ENCODE results near the gene PLXNB1. TPM values are rescaled to one million over a fixed set of nuclear protein-coding genes. Genes with fewer than 3 reads are reported as not detected.

The PLXNB1 gene
- polyA plus RNA-seq, 2 of the 4 experiments (the other 2 are of a cell fraction), result 10.0 to 20.9 TPM

GRCh38 chr3:48459773-48460516, 30.1 kb upstream of the PLXNB1 start:
- no peak for ATAC-seq
- Histone ChIP-seq H3K9me3 (no peaks in the 10 kb centered on the region), H3K4me1 (peaks cover 2% of the 10 kb centered on the region), H3K27ac (no peak overlapping the region), H3K4me3 (no peak overlapping the region), H3K4me2 (no peak overlapping the region)
- no peak for TF ChIP-seq RFX5 (IDR thresholded peaks at IDR 0.05)
- TF ChIP-seq ZFP36 (IDR thresholded peaks at IDR 0.05; ENCODE audit: borderline replicate concordance, partially characterized antibody), result peak; percentile 34
- DNase-seq (ENCODE audit: low read depth in 1 of 2, low spot score in 1 of 2), result no peak
- POLR2A ChIA-PET, result interaction anchor here (1.8 kb wide), 1 partner anchor 13 kb away, joined by 5 read pairs; the partner anchor contains the start of gene ATRIP
- WGBS (ENCODE audit: missing lambda C conversion rate), result 92% methylated on average over 7 of the region's 7 CpGs
- no peak for FAIRE-seq
- CTCF ChIA-PET, result interaction anchor here (4.1 kb wide), 1 partner anchor 24 kb away, joined by 18 read pairs; no protein-coding TSS in a partner anchor

GRCh38 chr3:48459331-48459730, 29.4 kb upstream of the PLXNB1 start:
- Histone ChIP-seq H3K4me2 (no peak overlapping the region), H3K9me3 (no peaks in the 10 kb centered on the region), H3K27ac (no peak overlapping the region), H3K4me1 (no peaks in the 10 kb centered on the region), H3K4me3 (no peak overlapping the region)
- no peak for ATAC-seq
- TF ChIP-seq ATOH8 (CRISPR knock-in tag; IDR thresholded peaks at IDR 0.05; ENCODE audit: low read depth) (no peak), CHD4 (IDR thresholded peaks at IDR 0.05; ENCODE audit: borderline replicate concordance) (no peak), CBX2 (IDR thresholded peaks at IDR 0.05; ENCODE audit: borderline replicate concordance, low read depth) (no peak), ZSCAN20 (CRISPR knock-in tag; IDR thresholded peaks at IDR 0.05) (no peak), RARB (CRISPR knock-in tag; IDR thresholded peaks at IDR 0.05) (no peak), USF2 (IDR thresholded peaks at IDR 0.05) (no peak), JUN (IDR thresholded peaks at IDR 0.05) (no peak), PBX3 (IDR thresholded peaks at IDR 0.05) (no peak), NFE2L2 (conservative IDR thresholded peaks at IDR 0.05; ENCODE audit: low read length) (no peak), CTCF (IDR thresholded peaks at IDR 0.05) (no peak)
- no peak for DNase-seq (ENCODE audit: low read depth in 1 of 2, low spot score in 1 of 2)
- no peak for FAIRE-seq
- POLR2A ChIA-PET, result no interaction called here
- CTCF ChIA-PET, result interaction anchor here (0.7 to 4.1 kb wide), 3 partner anchors 13 to 851 kb away, joined by 3 to 18 read pairs (median 8); partner anchors contain the start of gene ATRIP
- WGBS (ENCODE audit: missing lambda C conversion rate), result 86% methylated on average over 3 of the region's 3 CpGs

GRCh38 chr3:48456456-48456855, 26.6 kb upstream of the PLXNB1 start:
- FAIRE-seq (no peak), DNase-seq (ENCODE audit: low read depth in 1 of 2, low spot score in 1 of 2) (no peak), ATAC-seq (no peak)
- ChIA-PET POLR2A (interaction anchor here (1.3 kb wide), 1 partner anchor 10 kb away, joined by 3 read pairs; the partner anchor contains the start of gene ATRIP), CTCF (interaction anchor here (1.4 to 4.1 kb wide), 2 partner anchors 16 to 20 kb away, joined by 4 to 18 read pairs; no protein-coding TSS in a partner anchor)
- no peaks in the 10 kb centered on the region for H3K4me1 ChIP-seq
- no peak overlapping the region for H3K4me2 ChIP-seq
- H3K9me3 ChIP-seq, result no peaks in the 10 kb centered on the region
- TF ChIP-seq KDM1A (IDR thresholded peaks at IDR 0.05; ENCODE audit: low read depth) (no peak), MAFK (IDR thresholded peaks at IDR 0.05; ENCODE audit: partially characterized antibody) (no peak), NPAS2 (CRISPR knock-in tag; IDR thresholded peaks at IDR 0.05; ENCODE audit: borderline replicate concordance) (no peak), JUN (IDR thresholded peaks at IDR 0.05) (no peak), HES2 (IDR thresholded peaks at IDR 0.05) (no peak), RCOR1 (IDR thresholded peaks at IDR 0.05; ENCODE audit: low read depth, low read length) (no peak), MAZ (IDR thresholded peaks at IDR 0.05; ENCODE audit: borderline replicate concordance, low read depth, low read length) (no peak), ZNF302 (CRISPR knock-in tag; IDR thresholded peaks at IDR 0.05) (no peak), RNF2 (IDR thresholded peaks at IDR 0.05; ENCODE audit: borderline replicate concordance, low read depth) (no peak), EHMT2 (IDR thresholded peaks at IDR 0.05; ENCODE audit: low read depth) (no peak), MYC (IDR thresholded peaks at IDR 0.05; ENCODE audit: borderline replicate concordance, low read length) (no peak), RAD21 (conservative IDR thresholded peaks at IDR 0.05 in 1 of 2, IDR thresholded peaks at IDR 0.05 in 1 of 2) (no peak)
- no peak overlapping the region for H3K27ac ChIP-seq
- H3K4me3 ChIP-seq, result no peak overlapping the region
- 91% methylated on average over 1 of the region's 1 CpG for WGBS (ENCODE audit: missing lambda C conversion rate)

All from A549 (cell line).